GM23248 (cell line): ENCODE measurements around the gene KCNJ6.

Experiments
- EZH2 ChIP-seq: fragments of 200-600 bp; sonication (generic); IDR thresholded peaks from 2 replicates; pipeline ENCODE4 v1.6.1; 2018; ENCODE audit warnings: antibody characterized with exemption, mild to moderate bottlenecking; ENCODE audit not compliant: insufficient read depth, poor library complexity, severe bottlenecking
- EZH2phosphoT487 ChIP-seq: fragments of 200-600 bp; sonication (generic); IDR thresholded peaks from 2 replicates; pipeline ENCODE4 v1.6.1; 2018; ENCODE audit warnings: antibody characterized with exemption, moderate library complexity, mild to moderate bottlenecking, low read depth; ENCODE audit not compliant: insufficient read depth

GRCh38 chr21:37595944-37596343 is 320.3 kb downstream of the KCNJ6 start:
- no peak for TF ChIP-seq EZH2
- no peak for TF ChIP-seq EZH2phosphoT487
